Cardiac fibroblast (primary cell): Measurements from ENCODE around the gene MOV10L1.

Source experiments
- DNase-seq, 2 donors: peaks; one replicate each; pipeline versions ENCODE4 v3.0.0 to v3.0.0-alpha.2; 2010; ENCODE audit warnings: low read depth in 2 of 2
- H3K4me3 ChIP-seq, 2 donors: replicated peaks in 1 of 2; 1 replicate in 1 of 2; 2 replicates in 1 of 2; pipeline ENCODE4 v1.5.1; 2011; ENCODE audit warnings: low read depth in 2 of 2, low read length in 2 of 2, mild to moderate bottlenecking in 2 of 2, moderate library complexity in 1 of 2
- CTCF ChIP-seq: IDR thresholded peaks from one replicate; pipeline ENCODE4 v1.5.1; 2011; ENCODE audit warnings: low read depth, mild to moderate bottlenecking, low read length, inconsistent platforms

The MOV10L1 gene

GRCh38 chr22:50189849-50190181 lies 100.0 kb downstream of the MOV10L1 start:
- TF ChIP-seq CTCF, result no peak
- H3K4me3 ChIP-seq, result peak overlapping the region in 1 of 2 donors; percentile 38
- DNase-seq, result no peak

GRCh38 chr22:50190182-50190940 lies 100.6 kb downstream of the MOV10L1 start:
- peak; percentile 57 to 68 for DNase-seq
- peak; percentile 19 for TF ChIP-seq CTCF
- peak overlapping the region; percentile 38 to 44 for H3K4me3 ChIP-seq

DNA sequence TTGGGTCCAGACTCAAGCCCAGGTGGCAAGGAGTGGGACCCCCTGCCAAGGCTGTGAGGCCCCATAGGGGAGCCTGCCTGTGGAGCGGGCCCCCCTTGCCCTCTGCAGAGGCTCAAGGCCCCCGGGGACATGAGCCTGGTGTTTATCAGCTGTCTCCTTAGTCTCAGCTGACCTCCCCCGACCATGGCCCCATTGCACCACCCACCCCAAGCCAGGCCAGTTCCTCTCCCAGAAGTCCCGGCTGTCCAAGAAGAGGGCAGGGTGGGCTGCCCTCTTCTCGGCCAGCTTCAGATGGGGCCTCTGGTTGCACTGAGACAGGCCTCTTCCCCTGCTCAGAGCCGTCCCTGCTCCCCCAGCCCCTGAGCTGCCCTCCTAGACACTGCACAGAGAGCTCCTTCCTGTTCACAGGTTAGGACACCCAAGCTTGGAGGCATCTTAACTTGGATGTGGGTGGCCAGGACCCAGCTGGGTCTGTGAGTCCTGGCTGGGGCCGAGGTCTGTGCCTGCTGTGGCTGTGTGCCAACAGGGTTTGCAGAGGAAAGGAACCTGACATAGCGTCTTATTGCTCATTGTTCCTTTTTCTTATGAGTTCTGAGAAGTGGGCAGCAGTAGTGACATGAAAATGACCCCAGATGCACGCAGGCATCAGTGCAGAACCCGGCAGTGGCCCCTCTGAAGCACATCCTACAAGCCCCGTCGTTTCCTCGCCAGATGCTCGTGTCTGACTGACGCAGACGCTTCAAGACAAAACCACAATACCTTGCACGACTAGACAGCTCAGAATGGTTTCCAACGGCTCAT lies 101.3 kb downstream of the MOV10L1 start:
- no peak for TF ChIP-seq CTCF
- peak in 1 of 2 donors; percentile 32 for DNase-seq
- peak overlapping the region; percentile 38 to 44 for H3K4me3 ChIP-seq

GRCh38 chr22:50192436-50193204 lies 102.8 kb downstream of the MOV10L1 start:
- no peak overlapping the region for H3K4me3 ChIP-seq
- DNase-seq, result no peak
- TF ChIP-seq CTCF, result no peak

GRCh38 chr22:50193621-50194020 lies 103.8 kb downstream of the MOV10L1 start:
- no peak for TF ChIP-seq CTCF
- H3K4me3 ChIP-seq, result no peak overlapping the region
- DNase-seq, result no peak

DNA sequence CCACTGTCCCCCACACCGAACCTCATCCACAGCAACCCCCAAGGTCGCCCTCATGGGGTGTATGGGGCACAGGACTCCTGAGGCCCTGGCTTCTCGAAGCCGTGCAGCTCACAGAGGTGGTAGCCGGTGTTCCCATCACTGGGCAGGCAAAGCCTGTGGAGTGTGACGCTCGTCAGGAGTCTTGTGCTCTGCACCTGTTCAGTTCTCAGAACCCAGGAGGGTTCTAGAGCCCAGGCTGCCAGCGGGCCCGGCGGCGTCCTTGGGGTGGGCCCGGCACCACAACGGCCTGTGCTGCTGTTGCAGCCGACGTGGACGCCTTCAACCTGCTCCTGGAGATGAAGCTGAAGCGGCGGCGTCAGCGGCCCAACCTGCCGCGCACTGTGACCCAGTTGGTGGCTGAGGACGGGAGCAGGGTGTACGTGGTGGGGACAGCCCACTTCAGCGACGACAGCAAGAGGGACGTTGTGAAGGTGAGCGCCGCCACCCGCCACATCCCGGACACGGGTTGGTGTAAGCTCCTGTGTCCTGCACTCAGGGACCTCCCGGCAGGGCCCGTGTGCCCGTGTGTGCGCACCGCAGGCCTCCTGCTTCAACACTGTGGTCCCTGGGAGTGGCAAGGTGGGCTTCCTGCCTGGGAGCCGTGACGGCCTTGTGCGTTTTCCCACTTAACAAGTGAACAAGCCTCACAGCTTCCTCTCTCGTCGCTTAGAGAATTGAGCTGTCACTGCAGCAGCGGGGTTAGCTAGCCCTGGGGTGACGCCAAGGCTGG lies 104.4 kb downstream of the MOV10L1 start:
- DNase-seq, result no peak
- no peak overlapping the region for H3K4me3 ChIP-seq
- TF ChIP-seq CTCF, result no peak
